ENCODE results near the gene ITIH1.
"Not testable (repeated sequence)": the region's sequence is repeated elsewhere in the genome, so short reads cannot be mapped to it uniquely, and the experiment has no call there.

ITIH1 gene

GRCh38 chr3:52775877-52776276 lies 1.5 kb upstream of the ITIH1 start:
- Histone ChIP-seq H3K4me1 (ENCODE audit: insufficient read depth, low read length) (no peaks in the 10 kb centered on the region), H3K4me3 (ENCODE audit: low read depth in 1 of 2, low read length in 2 of 2) (no peak overlapping the region), H3K9ac (ENCODE audit: low read length) (no peak overlapping the region), H3K27ac (ENCODE audit: low read depth, low read length) (no peak overlapping the region), H3K9me3 (ENCODE audit: low read length) (no peaks in the 10 kb centered on the region), H3K36me3 (ENCODE audit: insufficient read depth, low read length) (no peaks in the 10 kb centered on the region), H3K27me3 (ENCODE audit: control insufficient read depth in 1 of 2, insufficient read depth in 2 of 2, low read length in 2 of 2) (no peaks in the 10 kb centered on the region)

- not testable (repeated sequence) for H3K9ac ChIP-seq (ENCODE audit: low read length); H3K9me3 ChIP-seq (ENCODE audit: low read length); H3K36me3 ChIP-seq (ENCODE audit: insufficient read depth, low read length); H3K27ac ChIP-seq (ENCODE audit: low read depth, low read length); H3K27me3 ChIP-seq (ENCODE audit: control insufficient read depth in 1 of 2, insufficient read depth in 2 of 2, low read length in 2 of 2); H3K4me1 ChIP-seq (ENCODE audit: insufficient read depth, low read length); H3K4me3 ChIP-seq (ENCODE audit: low read depth in 1 of 2, low read length in 2 of 2)
Measured at GRCh38 chr3:52776486-52776885, 913 bp upstream of the ITIH1 start.

- Histone ChIP-seq H3K36me3 (ENCODE audit: insufficient read depth, low read length) (no peaks in the 10 kb centered on the region), H3K9ac (ENCODE audit: low read length) (no peak overlapping the region), H3K27ac (ENCODE audit: low read depth, low read length) (no peak overlapping the region), H3K9me3 (ENCODE audit: low read length) (no peaks in the 10 kb centered on the region), H3K27me3 (ENCODE audit: control insufficient read depth in 1 of 2, insufficient read depth in 2 of 2, low read length in 2 of 2) (no peaks in the 10 kb centered on the region), H3K4me1 (ENCODE audit: insufficient read depth, low read length) (no peaks in the 10 kb centered on the region), H3K4me3 (ENCODE audit: low read depth in 1 of 2, low read length in 2 of 2) (no peak overlapping the region)
Measured at GRCh38 chr3:52777959-52778805, 783 bp downstream of the ITIH1 start.

GRCh38 chr3:52779011-52779836 lies 1.8 kb downstream of the ITIH1 start:
- Histone ChIP-seq H3K4me3 (ENCODE audit: low read depth in 1 of 2, low read length in 2 of 2) (no peak overlapping the region), H3K9me3 (ENCODE audit: low read length) (no peaks in the 10 kb centered on the region), H3K27ac (ENCODE audit: low read depth, low read length) (no peak overlapping the region), H3K9ac (ENCODE audit: low read length) (no peak overlapping the region), H3K4me1 (ENCODE audit: insufficient read depth, low read length) (no peaks in the 10 kb centered on the region), H3K27me3 (ENCODE audit: control insufficient read depth in 1 of 2, insufficient read depth in 2 of 2, low read length in 2 of 2) (no peaks in the 10 kb centered on the region), H3K36me3 (ENCODE audit: insufficient read depth, low read length) (no peaks in the 10 kb centered on the region)

- Histone ChIP-seq H3K4me1 (ENCODE audit: insufficient read depth, low read length) (no peaks in the 10 kb centered on the region), H3K9me3 (ENCODE audit: low read length) (no peaks in the 10 kb centered on the region), H3K27me3 (ENCODE audit: control insufficient read depth in 1 of 2, insufficient read depth in 2 of 2, low read length in 2 of 2) (no peaks in the 10 kb centered on the region), H3K9ac (ENCODE audit: low read length) (no peak overlapping the region), H3K4me3 (ENCODE audit: low read depth in 1 of 2, low read length in 2 of 2) (no peak overlapping the region), H3K36me3 (ENCODE audit: insufficient read depth, low read length) (no peaks in the 10 kb centered on the region), H3K27ac (ENCODE audit: low read depth, low read length) (no peak overlapping the region)
Measured at GRCh38 chr3:52779837-52780585, 2.6 kb downstream of the ITIH1 start.

DNA sequence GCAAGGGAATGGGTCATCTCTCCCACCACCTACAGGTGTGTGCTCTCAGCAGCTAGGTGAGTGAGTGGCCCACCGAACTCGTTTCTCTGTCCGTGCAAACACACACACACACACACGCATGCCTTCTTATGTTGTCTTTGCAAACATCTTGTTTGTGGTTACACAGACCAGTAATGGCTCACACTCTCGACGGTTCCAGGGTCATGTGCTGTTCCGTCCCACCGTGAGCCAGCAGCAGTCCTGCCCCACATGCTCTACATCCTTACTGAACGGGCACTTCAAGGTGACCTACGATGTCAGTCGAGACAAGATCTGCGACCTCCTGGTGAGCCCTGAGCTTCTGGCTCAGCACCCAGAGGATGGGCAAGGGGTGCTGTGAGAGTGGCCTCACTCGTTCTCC lies 4.3 kb downstream of the ITIH1 start:
- Histone ChIP-seq H3K9ac (ENCODE audit: low read length) (no peak overlapping the region), H3K36me3 (ENCODE audit: insufficient read depth, low read length) (no peaks in the 10 kb centered on the region), H3K9me3 (ENCODE audit: low read length) (no peaks in the 10 kb centered on the region), H3K27ac (ENCODE audit: low read depth, low read length) (no peak overlapping the region), H3K27me3 (ENCODE audit: control insufficient read depth in 1 of 2, insufficient read depth in 2 of 2, low read length in 2 of 2) (no peaks in the 10 kb centered on the region), H3K4me3 (ENCODE audit: low read depth in 1 of 2, low read length in 2 of 2) (no peak overlapping the region), H3K4me1 (ENCODE audit: insufficient read depth, low read length) (no peaks in the 10 kb centered on the region)

DNA sequence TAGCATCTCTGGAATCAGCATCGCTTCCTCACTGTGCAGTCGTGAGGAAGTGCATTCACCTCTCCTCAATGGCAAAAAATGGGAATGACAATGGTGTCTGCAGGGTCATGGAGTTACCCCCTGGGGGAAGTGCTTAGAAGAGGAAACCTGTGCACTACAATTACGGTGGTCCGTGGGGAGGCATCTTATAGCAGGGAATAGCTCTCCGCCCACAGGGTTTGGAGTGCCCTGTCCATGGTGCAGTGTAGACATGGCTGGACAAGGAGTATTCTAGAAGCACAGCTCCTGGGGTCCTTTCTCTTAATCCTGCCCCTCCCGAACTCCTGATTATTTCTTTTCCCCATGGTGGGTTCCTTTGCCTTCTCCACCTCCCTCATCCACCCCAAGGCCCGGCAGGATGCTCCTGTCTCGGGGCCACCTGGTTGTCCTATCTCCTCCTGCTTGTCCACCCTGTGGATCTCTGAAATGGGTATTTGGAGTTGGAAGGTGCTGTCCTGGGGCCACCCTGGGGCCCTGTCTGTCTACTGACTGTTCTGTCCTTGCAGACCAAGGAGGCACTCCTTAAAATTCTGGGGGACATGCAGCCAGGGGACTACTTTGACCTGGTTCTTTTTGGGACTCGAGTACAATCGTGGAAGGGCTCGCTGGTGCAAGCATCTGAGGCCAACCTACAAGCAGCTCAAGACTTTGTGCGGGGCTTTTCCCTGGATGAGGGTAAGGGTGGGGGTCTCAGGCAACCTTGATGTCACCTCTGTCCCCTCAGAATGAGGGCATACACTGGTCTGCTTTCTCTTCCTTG lies 5.2 kb downstream of the ITIH1 start:
- no peak overlapping the region for H3K4me3 ChIP-seq (ENCODE audit: low read depth in 1 of 2, low read length in 2 of 2)
- H3K4me1 ChIP-seq (ENCODE audit: insufficient read depth, low read length) = no peaks in the 10 kb centered on the region

DNA sequence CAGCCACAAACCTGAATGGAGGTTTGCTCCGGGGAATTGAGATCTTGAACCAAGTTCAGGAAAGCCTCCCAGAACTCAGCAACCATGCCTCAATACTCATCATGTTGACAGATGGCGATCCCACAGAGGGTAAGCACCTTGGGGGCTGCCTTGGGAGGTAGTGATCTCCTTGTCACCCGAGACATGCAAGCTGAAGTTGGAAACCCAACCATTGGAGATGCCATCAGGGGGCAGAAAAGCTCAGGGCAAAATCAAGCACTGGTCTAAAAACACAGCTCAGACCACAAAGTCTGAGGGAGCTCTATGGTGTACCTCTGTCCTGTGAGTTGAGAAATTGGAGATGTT lies 5.8 kb downstream of the ITIH1 start:
- no peaks in the 10 kb centered on the region for H3K4me1 ChIP-seq (ENCODE audit: insufficient read depth, low read length)
- H3K9me3 ChIP-seq (ENCODE audit: low read length) = no peaks in the 10 kb centered on the region
- H3K27me3 ChIP-seq (ENCODE audit: control insufficient read depth in 1 of 2, insufficient read depth in 2 of 2, low read length in 2 of 2) = no peaks in the 10 kb centered on the region
- no peak overlapping the region for H3K9ac ChIP-seq (ENCODE audit: low read length)
- no peak overlapping the region for H3K27ac ChIP-seq (ENCODE audit: low read depth, low read length)
- H3K36me3 ChIP-seq (ENCODE audit: insufficient read depth, low read length) = no peaks in the 10 kb centered on the region
- no peak overlapping the region for H3K4me3 ChIP-seq (ENCODE audit: low read depth in 1 of 2, low read length in 2 of 2)

More for the DNA sequence above, 5.2 kb downstream of the ITIH1 start:
- Histone ChIP-seq H3K27me3 (ENCODE audit: control insufficient read depth in 1 of 2, insufficient read depth in 2 of 2, low read length in 2 of 2) (no peaks in the 10 kb centered on the region), H3K27ac (ENCODE audit: low read depth, low read length) (no peak overlapping the region), H3K9ac (ENCODE audit: low read length) (no peak overlapping the region), H3K9me3 (ENCODE audit: low read length) (no peaks in the 10 kb centered on the region), H3K36me3 (ENCODE audit: insufficient read depth, low read length) (no peaks in the 10 kb centered on the region)

DNA sequence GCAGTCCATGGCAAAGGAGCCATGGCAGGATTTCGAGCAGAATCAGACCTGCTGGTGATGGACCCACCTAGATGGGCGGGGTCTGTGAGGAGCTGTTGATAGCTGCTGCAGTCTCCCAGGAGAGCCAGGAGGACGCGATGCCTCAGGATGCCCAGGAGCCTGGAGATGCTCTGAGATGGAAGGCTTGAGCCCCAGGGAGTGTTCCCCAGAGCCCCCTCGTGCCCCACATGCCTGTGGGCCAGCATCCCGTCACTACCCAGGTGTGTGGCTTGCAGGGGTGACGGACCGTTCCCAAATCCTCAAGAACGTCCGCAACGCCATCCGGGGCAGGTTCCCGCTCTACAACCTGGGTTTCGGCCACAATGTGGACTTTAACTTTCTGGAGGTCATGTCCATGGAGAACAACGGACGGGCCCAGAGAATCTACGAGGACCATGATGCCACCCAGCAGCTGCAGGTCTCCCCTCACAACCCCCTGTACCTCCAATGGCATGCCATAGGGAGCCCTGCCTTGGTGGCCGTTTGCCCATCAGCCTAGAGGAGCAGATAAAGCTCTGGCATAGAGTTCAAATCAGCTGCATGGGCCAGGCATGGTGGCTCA lies 6.7 kb downstream of the ITIH1 start:
- H3K4me1 ChIP-seq (ENCODE audit: insufficient read depth, low read length) = no peaks in the 10 kb centered on the region
- no peaks in the 10 kb centered on the region for H3K27me3 ChIP-seq (ENCODE audit: control insufficient read depth in 1 of 2, insufficient read depth in 2 of 2, low read length in 2 of 2)
- no peak overlapping the region for H3K27ac ChIP-seq (ENCODE audit: low read depth, low read length)
- no peaks in the 10 kb centered on the region for H3K9me3 ChIP-seq (ENCODE audit: low read length)
- H3K4me3 ChIP-seq (ENCODE audit: low read depth in 1 of 2, low read length in 2 of 2) = no peak overlapping the region
- H3K36me3 ChIP-seq (ENCODE audit: insufficient read depth, low read length) = no peaks in the 10 kb centered on the region
- H3K9ac ChIP-seq (ENCODE audit: low read length) = no peak overlapping the region

GRCh38 chr3:52784931-52785590 lies 7.7 kb downstream of the ITIH1 start:
- no peak overlapping the region for H3K4me3 ChIP-seq (ENCODE audit: low read depth in 1 of 2, low read length in 2 of 2)
- H3K4me1 ChIP-seq (ENCODE audit: insufficient read depth, low read length) = no peaks in the 10 kb centered on the region

More at GRCh38 chr3:52784931-52785590, 7.7 kb downstream of the ITIH1 start:
- H3K27ac ChIP-seq (ENCODE audit: low read depth, low read length) = no peak overlapping the region
- no peaks in the 10 kb centered on the region for H3K9me3 ChIP-seq (ENCODE audit: low read length)
- H3K27me3 ChIP-seq (ENCODE audit: control insufficient read depth in 1 of 2, insufficient read depth in 2 of 2, low read length in 2 of 2) = no peaks in the 10 kb centered on the region
- no peaks in the 10 kb centered on the region for H3K36me3 ChIP-seq (ENCODE audit: insufficient read depth, low read length)
- H3K9ac ChIP-seq (ENCODE audit: low read length) = no peak overlapping the region

Measured in muscle layer of colon (tissue), 2 donors.